Inferior parietal cortex (tissue), 1 donor: ENCODE results near the gene DLG2.
"Not testable (repeated sequence)": the region's sequence is repeated elsewhere in the genome, so short reads cannot be mapped to it uniquely, and the experiment has no call there.

ENCODE experiments used
- DNase-seq: peaks from one replicate; pipeline ENCODE4 v3.0.0-alpha.2; 2016; ENCODE audit errors: extremely low spot score

DLG2 gene

DNA sequence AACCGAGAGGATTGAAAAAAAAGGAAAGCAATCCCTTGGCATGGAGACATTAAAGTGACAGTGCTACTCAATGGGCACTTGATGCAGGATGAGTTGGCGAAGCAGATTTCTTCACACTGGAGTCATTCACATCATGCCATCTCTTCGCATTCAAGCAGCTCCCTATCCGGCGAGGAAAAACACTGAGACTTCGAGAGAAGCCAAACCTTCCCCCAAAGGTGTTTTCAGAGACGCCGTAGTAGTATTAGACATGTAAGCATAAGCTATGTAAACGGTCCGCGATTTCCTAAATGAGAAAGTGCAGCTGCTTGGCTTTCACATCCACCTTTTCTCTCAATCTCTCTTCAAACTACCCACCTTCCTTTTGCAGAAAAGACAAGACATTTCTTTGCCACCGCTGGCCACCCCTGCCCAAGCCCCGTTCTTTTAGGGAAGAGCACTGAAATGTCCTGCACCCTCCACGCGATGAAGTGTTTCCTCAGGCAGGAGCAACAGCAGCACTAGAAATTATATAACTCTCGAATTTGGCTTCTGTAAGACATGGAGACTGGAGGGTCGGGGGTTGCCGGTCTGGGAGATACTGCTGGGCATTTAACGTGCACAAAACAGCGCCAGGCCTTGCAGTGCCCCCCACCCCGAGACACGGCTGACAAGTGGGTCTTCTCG lies at the start of gene DLG2:
Gene DLG2 (minus strand): TSS at position 13 of the 666 bp plus-strand sequence.
- peak; percentile 77 for DNase-seq

DNA sequence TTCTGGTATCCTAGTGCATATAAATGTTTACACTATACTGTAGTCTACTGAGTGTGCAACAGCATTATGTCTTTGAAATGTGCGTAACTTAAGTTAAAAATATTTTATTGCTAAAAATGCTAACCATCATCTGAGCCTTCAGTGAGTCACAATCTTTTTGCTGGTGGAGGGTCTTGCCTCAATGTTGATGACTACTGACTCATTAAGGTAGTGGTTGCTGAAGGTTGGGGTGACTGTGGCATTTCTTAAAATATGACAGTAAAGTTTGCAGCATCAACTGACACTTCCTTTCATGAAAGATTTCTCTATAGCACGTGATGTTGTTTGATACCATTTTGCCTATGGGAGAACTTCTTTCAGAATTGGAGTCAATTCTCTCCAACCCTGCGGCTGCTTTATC lies 46.2 kb upstream of the DLG2 start:
- no peak for DNase-seq

DNA sequence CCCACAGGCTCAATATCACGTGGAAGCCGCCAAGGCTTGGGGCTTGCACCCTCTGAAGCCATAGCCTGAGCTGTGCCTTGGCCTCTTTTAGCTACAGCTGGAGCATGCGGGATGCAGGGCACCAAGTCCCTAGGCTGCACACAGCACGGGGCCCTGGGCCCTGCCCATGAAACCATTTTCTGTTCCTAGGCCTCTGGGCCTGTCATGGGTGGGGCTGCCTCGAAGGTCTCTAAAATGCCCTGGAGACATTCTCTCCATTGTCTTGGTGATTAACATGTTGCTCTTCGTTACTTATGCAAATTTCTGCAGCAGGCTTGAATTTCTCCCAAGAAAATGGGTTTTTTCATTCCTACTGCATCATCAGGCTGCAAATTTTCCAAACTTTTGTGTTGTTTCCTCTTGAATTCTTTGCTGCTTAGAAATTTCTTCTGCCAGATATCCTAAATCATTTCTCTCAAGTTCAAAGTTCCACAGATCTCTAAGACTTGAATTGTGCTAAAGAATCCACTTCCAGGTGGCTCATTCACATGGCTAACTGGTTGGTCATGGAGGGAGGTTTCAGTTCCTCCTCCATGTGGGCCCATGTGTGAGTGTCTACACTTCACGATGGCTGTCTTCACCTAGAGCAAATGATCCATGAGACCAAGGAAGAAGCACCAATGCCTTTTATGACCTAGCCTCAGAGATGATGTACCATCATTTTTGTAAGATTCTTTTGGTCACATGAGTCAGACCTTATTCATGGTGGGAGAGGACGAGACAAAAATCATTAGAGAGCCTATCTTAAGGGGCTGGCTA lies 45.2 kb upstream of the DLG2 start:
- DNase-seq = no peak

DNA sequence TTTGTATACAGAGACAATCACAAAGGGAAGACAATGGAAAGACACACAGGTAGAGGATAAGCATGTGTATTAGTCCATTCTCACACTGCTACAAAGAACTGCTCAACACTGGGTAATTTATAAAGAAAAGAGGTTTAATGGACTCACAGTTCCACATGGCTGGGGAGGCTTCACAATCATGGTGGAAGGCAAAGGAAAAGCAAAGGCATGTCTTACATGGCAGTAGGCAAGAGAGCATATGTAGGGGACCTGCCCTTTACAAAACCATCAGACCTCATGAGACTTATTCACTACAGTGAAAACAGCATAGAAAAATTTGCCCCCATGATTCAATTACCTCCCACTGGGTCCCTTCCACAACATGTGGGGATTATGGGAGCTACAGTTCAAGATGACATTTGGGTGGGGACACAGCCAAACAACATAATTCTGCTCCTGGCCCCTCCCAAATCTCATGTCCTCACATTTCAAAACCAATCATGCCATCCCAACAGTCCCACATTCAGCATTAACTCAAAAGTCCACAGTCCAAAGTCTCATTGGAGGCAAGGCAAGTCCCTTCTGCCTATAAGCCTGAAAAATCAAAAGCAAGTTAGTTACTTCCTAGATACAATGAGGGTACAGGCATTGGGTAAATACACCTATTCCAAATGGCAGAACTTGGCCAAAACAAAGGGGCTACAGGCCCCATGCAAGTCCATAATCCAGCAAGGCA lies 44.0 kb upstream of the DLG2 start:
- DNase-seq = not testable (repeated sequence)

DNA sequence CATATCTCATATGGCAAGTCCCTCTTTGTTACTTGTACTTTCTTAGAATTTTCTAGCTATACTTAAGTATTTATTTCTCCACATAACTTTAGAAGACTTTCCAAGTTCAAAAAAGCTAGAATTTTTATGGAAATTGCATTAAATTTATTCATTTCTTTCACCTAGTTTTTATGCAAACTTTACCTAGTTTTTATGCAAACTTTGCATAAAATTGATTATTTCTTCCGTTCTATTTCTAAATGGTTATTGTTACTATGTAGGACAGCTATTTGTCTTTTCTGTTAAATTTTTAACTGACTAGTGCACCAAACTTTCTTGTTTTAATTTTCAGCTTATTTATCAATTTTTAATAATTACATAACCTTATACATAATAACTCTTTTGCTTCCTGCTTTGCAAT lies 41.0 kb upstream of the DLG2 start:
- DNase-seq = no peak

DNA sequence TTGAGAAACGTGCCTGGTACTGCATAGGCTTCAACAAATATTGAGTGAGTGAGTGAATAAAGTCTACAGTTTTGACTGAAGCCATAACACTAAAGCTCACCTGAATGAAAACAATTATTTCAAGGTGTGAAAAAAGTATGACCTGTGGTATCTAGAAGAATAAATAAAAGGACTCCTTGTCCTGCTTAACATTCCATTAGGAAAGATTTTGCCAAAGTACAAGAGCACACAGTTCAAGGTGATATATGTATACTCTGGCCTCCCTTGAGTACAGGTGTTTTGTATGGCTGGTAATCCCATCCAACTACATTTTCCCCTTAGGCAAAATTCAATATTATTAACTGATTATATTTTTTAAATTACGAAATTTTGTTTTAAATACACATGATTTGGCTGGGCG lies 39.5 kb upstream of the DLG2 start:
- no peak for DNase-seq

DNA sequence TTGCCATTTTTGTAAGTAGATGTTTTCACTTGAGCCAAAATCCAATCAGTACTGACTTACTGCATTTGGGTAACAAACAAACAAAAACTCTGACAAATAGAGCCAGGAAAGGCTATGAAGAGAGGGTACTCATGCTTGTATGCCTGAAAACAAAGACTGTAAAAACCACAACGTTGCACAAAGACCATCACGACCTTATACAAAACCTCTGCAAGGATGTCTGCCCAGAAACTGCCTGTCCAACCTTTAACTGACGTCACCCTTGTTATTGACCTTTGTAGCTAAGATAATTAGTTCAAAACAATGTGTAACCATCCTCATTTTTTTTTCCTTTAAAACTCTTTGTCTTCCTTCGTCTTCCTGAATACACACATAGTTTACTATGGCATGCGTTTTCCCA lies 38.6 kb upstream of the DLG2 start:
- no peak for DNase-seq

DNA sequence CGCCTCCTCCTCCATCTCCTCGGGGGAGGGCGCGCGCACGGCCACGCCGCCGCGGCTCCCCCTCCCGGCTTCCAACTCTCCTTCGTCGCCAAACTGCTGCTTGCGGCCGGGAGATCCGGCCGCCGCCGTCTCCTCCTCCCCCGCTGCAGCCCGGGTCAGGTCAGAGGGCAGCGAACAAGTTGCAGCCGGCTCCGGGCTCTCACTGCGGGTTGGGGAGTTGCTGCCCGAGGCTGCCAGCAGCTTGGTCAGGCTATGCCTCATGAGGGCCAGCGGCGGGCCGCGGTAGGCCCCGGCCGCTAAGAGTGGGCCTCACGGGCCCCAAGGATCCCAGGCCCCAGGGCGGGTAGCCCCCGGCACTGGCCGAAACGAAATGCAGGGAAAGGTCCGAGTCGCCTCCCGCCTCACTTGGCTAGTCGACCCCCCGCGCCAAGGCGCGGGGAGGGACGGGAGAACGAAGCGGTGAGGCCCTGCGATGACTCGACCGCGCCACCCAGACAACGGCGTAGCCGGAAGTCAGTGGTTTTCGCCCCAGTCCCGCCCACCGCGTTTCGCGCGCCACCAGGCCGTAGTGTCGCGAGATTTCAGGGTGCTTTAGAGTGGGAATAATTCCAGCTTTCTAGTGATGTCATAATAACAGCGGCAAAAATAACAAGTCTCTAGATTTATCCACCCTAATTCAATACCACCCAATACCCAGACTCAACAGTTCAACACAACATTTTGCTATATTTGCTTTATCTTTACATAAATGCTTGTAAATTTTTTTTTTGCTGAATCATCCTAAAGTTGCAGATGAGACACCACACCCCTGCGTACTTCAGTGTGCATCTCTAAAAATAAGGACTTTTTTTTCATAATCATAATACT lies 37.7 kb upstream of the DLG2 start, which contains the start of gene CREBZF:
Gene CREBZF (minus strand): TSS at position 515 of the 867 bp plus-strand sequence. CDS start 254 bp downstream, at position 261.
- DNase-seq = peak; percentile 97

DNA sequence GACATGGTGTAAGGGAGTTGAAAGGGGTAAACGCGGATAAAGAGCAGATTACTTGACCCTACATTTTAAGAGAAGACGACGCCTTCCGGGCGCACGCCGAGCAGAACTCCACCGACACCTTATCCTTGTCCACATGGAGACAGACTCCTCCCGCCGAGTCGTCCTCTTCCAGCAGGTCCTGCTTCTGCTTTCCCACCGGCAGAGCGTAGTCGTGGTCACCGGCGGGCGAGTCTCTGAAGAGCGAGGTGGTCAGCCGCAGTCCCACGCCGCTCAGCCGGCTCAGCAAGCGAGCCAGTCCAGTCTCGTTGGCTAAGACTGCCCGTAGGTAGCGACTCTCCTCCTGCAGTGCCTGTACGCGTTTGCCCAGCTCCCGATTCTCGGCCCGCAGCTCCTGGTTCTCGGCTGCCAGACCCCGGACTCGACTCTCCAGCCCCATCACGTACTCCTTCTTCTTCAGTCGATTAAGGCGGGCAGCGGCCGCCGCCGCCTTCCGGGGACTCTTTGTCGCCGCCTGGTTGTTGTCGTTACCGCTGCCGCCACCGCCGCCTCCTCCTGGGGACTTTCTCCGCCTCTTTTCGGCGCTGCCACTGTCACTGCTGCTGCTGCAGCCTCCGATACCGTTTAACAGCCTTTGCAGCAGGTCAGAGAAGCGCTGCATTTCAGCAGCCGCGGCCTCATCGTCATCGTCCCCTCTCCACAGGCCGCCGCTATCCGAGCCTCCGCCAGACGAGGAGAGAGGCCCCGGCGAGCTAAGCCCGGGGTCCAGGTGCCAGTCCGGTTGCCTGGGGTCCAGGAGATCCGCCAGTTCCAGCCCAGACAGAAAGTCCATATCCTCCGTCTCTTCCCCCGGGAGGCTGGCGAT lies 36.8 kb upstream of the DLG2 start:
- peak; percentile 69 for DNase-seq

DNA sequence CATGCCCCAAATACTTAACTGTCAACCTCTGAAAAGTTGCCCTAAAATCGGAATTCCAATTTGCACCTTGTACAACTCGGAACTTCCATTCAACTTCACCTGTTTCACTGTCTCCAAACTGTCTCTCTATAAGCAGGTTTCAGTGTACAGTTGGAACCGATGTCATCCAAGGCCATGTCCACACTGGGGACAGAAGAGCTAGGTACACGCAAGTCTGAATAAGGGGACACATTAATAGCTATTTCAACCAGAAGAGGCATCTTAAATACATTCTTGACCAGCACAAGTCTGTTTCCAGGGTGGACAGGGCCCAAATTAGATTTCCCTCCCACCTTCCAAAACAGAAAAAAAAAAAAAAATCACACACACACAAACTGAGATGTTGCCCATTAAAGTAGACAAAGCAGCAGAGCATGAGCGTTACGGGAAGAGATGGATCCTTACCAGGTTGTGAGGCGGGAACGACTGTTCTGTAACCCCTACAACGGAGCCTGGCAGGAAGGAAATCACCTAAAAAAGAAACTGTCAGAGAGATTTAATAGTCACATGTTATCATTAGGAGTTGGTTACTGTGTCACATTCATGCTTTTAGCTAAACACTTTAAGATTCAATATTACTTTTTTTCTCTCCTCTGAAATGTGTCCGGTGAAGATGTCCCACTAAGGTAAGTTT lies 36.1 kb upstream of the DLG2 start:
- no peak for DNase-seq

DNA sequence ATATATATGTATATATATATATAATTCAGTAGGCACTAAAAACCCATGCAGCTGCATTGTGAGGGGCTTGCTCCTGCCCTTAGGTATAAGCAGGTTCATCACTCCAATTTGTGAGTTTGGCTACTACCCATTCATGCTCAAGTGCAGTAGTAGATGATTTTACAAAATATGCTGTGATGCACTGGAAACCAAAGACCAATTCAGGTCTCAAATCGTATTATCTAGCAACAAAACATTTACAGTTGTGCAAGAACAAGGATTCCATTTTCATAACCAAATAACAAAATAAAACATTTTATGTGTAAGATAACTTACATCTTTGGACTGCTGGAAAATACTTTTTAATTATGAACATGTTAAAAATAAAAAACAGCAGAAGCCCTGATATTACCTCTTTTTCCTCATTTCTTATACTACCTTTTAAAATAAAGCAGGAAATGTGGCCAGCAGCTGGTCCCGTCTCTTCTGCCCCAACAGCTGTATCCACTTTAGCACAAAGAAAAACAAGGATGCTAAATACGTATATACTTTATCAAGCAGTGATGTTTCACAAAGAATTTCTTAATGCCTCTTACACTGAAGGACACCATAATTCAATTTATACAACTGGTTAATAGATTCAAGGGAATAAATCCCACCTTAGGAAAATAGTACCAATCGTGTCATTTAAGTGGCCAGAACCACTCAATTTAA lies 35.0 kb upstream of the DLG2 start:
- no peak for DNase-seq

DNA sequence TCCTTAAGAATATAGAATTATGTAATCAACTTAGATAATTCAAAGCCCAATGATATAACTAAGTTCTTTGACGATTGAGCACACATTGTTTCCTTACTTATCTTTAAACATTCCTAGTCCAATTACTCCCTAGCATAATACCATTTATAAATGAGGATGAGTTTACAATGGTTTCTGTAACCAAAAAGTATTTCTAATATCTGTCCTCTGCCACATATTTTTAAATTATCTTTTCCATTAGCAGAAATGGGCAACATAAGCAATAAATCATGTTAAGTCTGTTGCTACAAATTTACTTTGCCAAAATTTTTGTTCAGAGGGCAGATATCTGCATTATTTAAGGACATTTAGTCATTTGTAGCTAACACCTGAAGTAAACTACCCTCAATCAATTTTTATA lies 31.0 kb upstream of the DLG2 start:
- DNase-seq = no peak

DNA sequence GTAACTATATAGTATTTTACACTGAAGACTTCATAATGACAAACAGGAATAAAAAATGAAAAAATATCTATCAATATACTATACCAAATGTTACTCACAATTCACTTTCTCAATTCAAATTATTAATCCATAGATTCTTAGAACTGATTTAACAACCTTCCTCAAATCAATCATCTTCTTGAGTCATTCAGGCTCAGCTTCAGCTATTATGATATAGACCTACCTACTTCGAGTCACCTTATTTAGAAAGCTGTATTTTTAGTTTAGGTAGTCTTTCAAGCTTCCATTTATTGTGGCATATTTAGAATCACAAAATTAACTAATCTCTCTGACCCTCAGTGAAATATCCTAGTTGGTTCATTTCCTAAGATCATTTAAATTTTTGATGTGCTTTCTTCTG lies 29.6 kb upstream of the DLG2 start:
- no peak for DNase-seq

DNA sequence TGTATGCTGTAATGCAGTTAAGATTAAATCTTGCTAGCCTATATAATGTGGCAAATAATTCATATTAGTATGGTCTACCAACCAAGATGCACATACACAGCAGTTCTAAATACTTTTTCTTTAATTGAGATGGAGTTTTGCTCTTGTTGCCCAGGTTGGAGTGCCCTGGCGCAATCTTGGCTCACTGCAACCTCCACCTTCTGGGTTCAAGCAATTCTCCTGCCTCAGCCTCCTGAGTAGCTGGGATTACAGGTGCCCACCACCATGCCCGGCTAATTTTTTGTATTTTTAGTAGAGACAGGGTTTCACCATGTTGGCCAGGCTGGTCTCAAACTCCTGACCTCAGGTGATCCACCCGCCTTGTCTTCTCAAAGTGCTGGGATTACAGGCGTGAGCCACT lies 27.2 kb upstream of the DLG2 start:
- not testable (repeated sequence) for DNase-seq

DNA sequence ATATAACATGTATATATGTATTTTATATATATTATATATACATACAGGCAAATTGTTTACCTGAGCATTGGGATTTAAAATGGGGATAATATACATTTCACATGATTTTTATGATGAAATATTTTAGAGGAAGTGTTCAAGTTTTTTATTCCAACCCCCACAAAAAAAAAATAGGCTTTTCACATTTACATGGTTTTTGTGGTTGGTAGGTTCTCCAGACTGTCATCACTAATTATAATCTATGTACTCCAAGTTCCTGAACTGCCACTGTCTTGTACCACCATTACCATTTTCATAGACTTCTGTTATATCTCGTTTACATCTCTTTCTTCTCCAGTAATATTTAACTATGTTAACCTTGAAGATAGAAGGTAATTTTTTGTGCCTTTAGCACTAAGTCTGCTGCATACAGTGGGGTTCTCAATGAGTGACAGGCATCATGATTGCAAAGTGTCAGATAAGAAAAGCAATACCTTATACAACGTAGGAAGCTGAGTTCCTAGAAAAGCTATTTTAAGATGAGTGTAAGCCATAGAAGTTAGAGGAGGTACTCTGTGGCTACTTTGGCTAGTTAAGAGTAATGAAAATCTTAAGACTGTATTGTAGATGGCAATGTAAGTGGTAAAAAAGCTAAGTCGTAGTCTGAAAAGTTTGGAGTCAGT lies 25.8 kb upstream of the DLG2 start:
- DNase-seq = no peak

DNA sequence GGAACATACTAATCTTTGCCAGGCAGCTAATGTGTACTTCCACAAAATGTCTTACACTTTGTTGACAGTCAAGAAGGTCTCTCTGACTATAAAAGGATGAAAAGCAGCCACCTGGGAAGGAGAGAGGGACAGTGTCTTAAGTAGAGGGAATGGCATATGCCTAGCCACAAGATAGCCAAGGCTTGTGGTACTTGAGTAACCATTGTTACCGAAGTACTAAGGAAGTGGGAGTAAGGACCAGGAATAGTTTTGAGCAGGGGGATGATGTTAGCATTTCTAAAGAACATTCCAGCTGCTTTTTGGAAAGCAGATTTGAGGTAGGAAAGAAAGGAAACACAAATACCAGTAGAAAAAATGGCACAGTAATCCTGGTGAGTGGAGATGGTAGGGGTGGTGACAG lies 24.0 kb upstream of the DLG2 start:
- DNase-seq = no peak

DNA sequence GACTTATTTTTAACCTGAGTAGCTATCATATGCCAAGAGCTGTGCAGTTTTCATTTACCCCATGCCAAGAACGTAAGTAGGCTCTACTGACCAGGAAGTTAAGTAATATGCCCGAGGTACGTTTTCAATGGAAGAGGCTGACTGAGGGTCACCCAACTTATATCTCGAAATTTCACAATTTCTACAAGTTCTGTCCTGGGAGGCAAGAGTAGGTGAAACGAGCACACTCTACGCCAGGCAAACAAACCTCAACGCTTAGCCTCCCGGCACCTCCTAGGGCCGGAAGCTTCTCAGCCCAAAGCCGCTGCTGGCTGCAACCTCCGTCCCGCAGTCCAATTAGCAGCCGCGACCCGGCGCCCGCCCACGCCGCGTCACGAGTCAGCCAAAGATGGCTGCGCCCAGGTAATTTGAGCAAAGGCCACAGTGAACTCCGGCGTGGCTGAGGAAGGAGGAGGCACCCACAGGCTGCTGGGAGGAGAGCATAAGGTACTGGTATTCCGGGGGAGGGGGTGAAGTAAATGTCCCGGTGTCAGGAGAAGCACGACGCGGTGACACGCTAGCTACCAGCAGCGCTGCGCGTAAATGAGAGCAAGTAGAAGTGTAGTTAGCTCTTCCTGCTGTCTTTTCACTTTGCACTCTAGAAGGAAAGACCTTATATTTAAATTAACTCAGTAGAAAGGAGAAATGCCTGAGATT lies 20.6 kb upstream of the DLG2 start, which contains the start of gene TMEM126A:
Gene TMEM126A (plus strand): TSS at position 364 of the 696 bp plus-strand sequence. CDS start 2,289 bp downstream, outside the sequence.
- peak; percentile 91 for DNase-seq

DNA sequence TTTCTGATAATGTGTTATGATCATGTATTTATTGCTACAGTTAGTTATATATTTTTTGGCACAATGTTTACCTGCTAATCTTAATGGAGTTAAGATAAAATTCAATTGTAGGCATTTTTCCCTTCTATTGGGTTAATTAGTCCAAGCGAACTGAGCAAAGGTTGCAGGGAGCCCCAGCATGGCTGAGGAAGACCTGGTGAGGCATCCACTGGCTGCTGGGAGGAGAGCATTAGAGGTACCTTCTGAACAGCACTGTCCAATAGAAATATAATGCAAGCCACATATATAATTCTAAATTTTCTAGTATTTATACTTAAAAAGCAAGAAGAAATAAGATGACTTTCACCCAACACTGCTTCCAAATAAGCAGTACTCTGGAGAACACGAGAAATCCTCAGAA lies 19.9 kb upstream of the DLG2 start:
- no peak for DNase-seq
